SK-N-SH (cell line): ENCODE measurements around the gene KRTAP4-5. TPM values are rescaled to one million over a fixed set of nuclear protein-coding genes. Genes with fewer than 3 reads are reported as not detected.
"Not testable (repeated sequence)": the region's sequence is repeated elsewhere in the genome, so short reads cannot be mapped to it uniquely, and the experiment has no call there.

ENCODE experiments used
- CTCF ChIA-PET: fragments of 300-600, 350-600 bp; formaldehyde crosslinking; extraction: SDS; loops from one replicate; lab custom pipeline; 2021; lab: Yijun Ruan, JAX
- POLR2A ChIA-PET: fragments of 350-600 bp; sonication (Branson Sonifier 250); formaldehyde crosslinking; extraction: SDS; loops from one replicate; lab custom pipeline; 2020; ENCODE audit warnings: antibody characterized with exemption, inconsistent platforms; lab: Yijun Ruan, JAX
- DNase-seq: peaks from one replicate; pipeline ENCODE4 v3.0.0; 2012
- H2AFZ ChIP-seq: fragments of 200-600 bp; sonication (generic); 2 replicates; pipeline ENCODE4 v1.8.1; 2016; ENCODE audit warnings: antibody characterized with exemption, mild to moderate bottlenecking, low read depth
- H3F3A ChIP-seq: fragments of 200-600 bp; sonication (generic); replicated peaks from 2 replicates; pipeline ENCODE3; 2016; ENCODE audit warnings: antibody characterized with exemption, mild to moderate bottlenecking; ENCODE audit not compliant: insufficient read depth
- H3K27ac ChIP-seq, 2 experiments: fragments of 200-500 bp in 1 of 2; fragments of 200-600 bp in 1 of 2; sonication (Bioruptor generic) in 1 of 2; sonication (generic), shearing (Covaris generic) in 1 of 2; 2 replicates each; pipeline versions ENCODE4 v1.5.1 to v1.6.1; 2014 to 2016; ENCODE audit warnings: low read depth in 2 of 2, inconsistent platforms in 1 of 2, low read length in 1 of 2, mild to moderate bottlenecking in 1 of 2, mixed read lengths in 1 of 2
- H3K27me3 ChIP-seq: fragments of 200-600 bp; sonication (generic), shearing (Covaris generic); 2 replicates; pipeline ENCODE4 v1.6.1; 2016; ENCODE audit warnings: mixed run types; ENCODE audit not compliant: insufficient read depth
- H3K36me3 ChIP-seq, 2 experiments: fragments of 200-500 bp in 1 of 2; fragments of 200-600 bp in 1 of 2; sonication (Bioruptor generic) in 1 of 2; sonication (generic) in 1 of 2; replicated peaks in 1 of 2; 2 replicates each; pipeline versions ENCODE3 to v1.5.1; 2014 to 2016; ENCODE audit warnings: low read length in 1 of 2, mild to moderate bottlenecking in 1 of 2; ENCODE audit not compliant: insufficient read depth in 2 of 2, control insufficient read depth in 1 of 2
- H3K4me1 ChIP-seq, 2 experiments: fragments of 200-500 bp in 1 of 2; fragments of 200-600 bp in 1 of 2; sonication (Bioruptor generic) in 1 of 2; sonication (generic), shearing (Covaris generic) in 1 of 2; 2 replicates each; pipeline versions ENCODE4 v1.5.1 to v1.6.1; 2014 to 2016; ENCODE audit warnings: low read depth in 1 of 2, low read length in 1 of 2, mixed run types in 1 of 2; ENCODE audit not compliant: insufficient read depth in 2 of 2, control insufficient read depth in 1 of 2
- H3K4me2 ChIP-seq: fragments of 200-600 bp; sonication (generic), shearing (Covaris generic); 2 replicates; pipeline ENCODE4 v1.6.1; 2017; ENCODE audit warnings: mixed run types
- H3K4me3 ChIP-seq, 2 experiments: fragments of 200-500 bp in 1 of 2; fragments of 200-600 bp in 1 of 2; sonication (Bioruptor generic) in 1 of 2; sonication (generic), shearing (Covaris generic) in 1 of 2; 2 replicates each; pipeline versions ENCODE4 v1.5.1 to v1.8.1; 2014 to 2016; ENCODE audit warnings: low read depth in 2 of 2, inconsistent platforms in 1 of 2, low read length in 1 of 2, mild to moderate bottlenecking in 1 of 2, mixed read lengths in 1 of 2, moderate library complexity in 1 of 2
- H3K79me2 ChIP-seq: fragments of 200-600 bp; sonication (generic); 2 replicates; pipeline ENCODE4 v1.8.1; 2017; ENCODE audit warnings: mild to moderate bottlenecking; ENCODE audit not compliant: insufficient read depth
- H3K9ac ChIP-seq: fragments of 200-600 bp; sonication (generic); 2 replicates; pipeline ENCODE4 v1.6.1; 2017; ENCODE audit warnings: mixed run types
- H3K9me2 ChIP-seq: fragments of 200-600 bp; sonication (generic); 2 replicates; pipeline ENCODE4 v1.6.1; 2017; ENCODE audit warnings: mixed run types
- H3K9me3 ChIP-seq: fragments of 200-600 bp; sonication (generic); 2 replicates; pipeline ENCODE4 v1.6.1; 2017; ENCODE audit warnings: mixed run types, mild to moderate bottlenecking, moderate library complexity
- H4K20me1 ChIP-seq: fragments of 200-600 bp; sonication (generic); 2 replicates; pipeline ENCODE4 v1.6.1; 2017; ENCODE audit warnings: mild to moderate bottlenecking, mixed run types; ENCODE audit not compliant: insufficient read depth
- ELF1 ChIP-seq: IDR thresholded peaks from 2 replicates; pipeline ENCODE4 v1.4.0; 2012
- EZH2phosphoT487 ChIP-seq: fragments of 200-600 bp; sonication (generic); IDR thresholded peaks from 2 replicates; pipeline ENCODE4 v1.6.1; 2017; ENCODE audit warnings: low read depth, mixed run types, mild to moderate bottlenecking, antibody characterized with exemption, moderate library complexity, borderline replicate concordance
- FOXJ3 ChIP-seq: sonication (generic); formaldehyde crosslinking; IDR thresholded peaks from 2 replicates; pipeline ENCODE4 v1.5.1; 2020; ENCODE audit warnings: mild to moderate bottlenecking, missing genetic modification reagents
- GABPA ChIP-seq: IDR thresholded peaks from 2 replicates; pipeline ENCODE4 v1.4.0; 2012; ENCODE audit warnings: low read depth, mild to moderate bottlenecking
- MXI1 ChIP-seq: IDR thresholded peaks from 2 replicates; pipeline ENCODE4 v1.6.1; 2012; ENCODE audit warnings: mild to moderate bottlenecking, low read depth, low read length, improper control_type of control experiment
- NFIC ChIP-seq: IDR thresholded peaks from 2 replicates; pipeline ENCODE4 v1.4.0; 2012; ENCODE audit warnings: borderline replicate concordance
- POLR2AphosphoS5 ChIP-seq: IDR thresholded peaks from 2 replicates; pipeline ENCODE4 v1.6.1; 2012; ENCODE audit warnings: low read depth, low read length
- RAD21 ChIP-seq: IDR thresholded peaks from 2 replicates; pipeline ENCODE4 v1.6.1; 2012; ENCODE audit warnings: mild to moderate bottlenecking, low read length
- RFX5 ChIP-seq: IDR thresholded peaks from 2 replicates; pipeline ENCODE4 v1.6.1; 2012; ENCODE audit warnings: mild to moderate bottlenecking, improper control_type of control experiment, low read length
- RXRA ChIP-seq: IDR thresholded peaks from 2 replicates; pipeline ENCODE4 v1.4.0; 2012; ENCODE audit warnings: low read depth, mild to moderate bottlenecking, borderline replicate concordance
- SMC3 ChIP-seq: IDR thresholded peaks from 2 replicates; pipeline ENCODE4 v1.6.1; 2012; ENCODE audit warnings: low read depth, low read length, improper control_type of control experiment
- TAF1 ChIP-seq: IDR thresholded peaks from 2 replicates; pipeline ENCODE4 v1.6.1; 2012; ENCODE audit warnings: low read depth, mild to moderate bottlenecking, low read length, moderate library complexity, borderline replicate concordance
- YY1 ChIP-seq: IDR thresholded peaks from 2 replicates; pipeline ENCODE4 v1.4.0; 2012; ENCODE audit warnings: low read depth, mild to moderate bottlenecking
- WGBS: methylation state at CpG from one replicate; pipeline ENCODE4 v1.1.6; 2017; ENCODE audit warnings: low lambda C conversion rate; 5-methylcytosine and 5-hydroxymethylcytosine counted together
- polyA plus RNA-seq, 3 experiments: library from polyadenylated mRNA; depleted of rRNA; stranded (reverse); fragments of >200 nt; gene quantifications; 2 replicates each; pipeline ENCODE4 v1.2.3, GENCODE V29; 2012
- TF ChIP-seq, protein P1 (sequence below): fragments of 150-350 bp; IDR thresholded peaks from 2 replicates; pipeline ENCODE4 v1.6.1; 2016; ENCODE audit warnings: mild to moderate bottlenecking, low read depth, low read length
- TF ChIP-seq, protein P2 (sequence below): IDR thresholded peaks from 2 replicates; pipeline ENCODE4 v1.4.0; 2012; ENCODE audit warnings: low read depth, borderline replicate concordance
- TF ChIP-seq, protein P3 (sequence below): IDR thresholded peaks from 2 replicates; pipeline ENCODE4 v1.4.0; 2012; ENCODE audit warnings: low read depth, borderline replicate concordance
- TF ChIP-seq, protein P4 (sequence below): fragments of 150-350 bp; IDR thresholded peaks from 2 replicates; pipeline ENCODE4 v1.6.1; 2017; ENCODE audit warnings: antibody characterized with exemption, low read length, low read depth, borderline replicate concordance
- TF ChIP-seq, protein P5 (sequence below): IDR thresholded peaks from 2 replicates; pipeline ENCODE4; 2012
- TF ChIP-seq, protein P6 (sequence below): IDR thresholded peaks from 2 replicates; pipeline ENCODE4 v1.4.0; 2012; ENCODE audit warnings: low read depth

Gene KRTAP4-5
- polyA plus RNA-seq, 1 of the 3 experiments (the other 2 are of a cell fraction): not detected

DNA sequence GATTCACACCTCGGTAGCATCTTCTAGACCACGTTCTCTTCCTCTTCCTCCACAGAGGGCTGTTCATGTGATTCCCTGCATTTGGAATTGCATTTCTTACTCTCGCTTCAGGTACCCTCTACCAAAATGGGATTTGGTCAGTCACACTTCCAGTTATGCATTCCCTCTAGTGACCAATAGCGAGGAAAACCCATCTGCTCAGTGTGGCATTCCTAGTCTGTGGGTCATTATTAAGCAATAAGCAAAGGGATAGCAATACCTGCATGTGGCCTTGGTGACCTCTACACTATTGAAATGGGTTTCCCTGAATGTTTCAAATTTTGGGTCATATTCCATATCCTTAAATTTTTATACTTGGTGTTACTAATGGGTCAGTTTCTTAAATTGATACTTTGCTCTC, 401 bp upstream of the KRTAP4-5 start:
- no peaks in the 10 kb centered on the region for H4K20me1 ChIP-seq
- H3K27me3 ChIP-seq: 0 out of 2 replicates have a peak, but pooled peaks cover 4% of the 10 kb centered on the region
- no peak overlapping the region for H3K9ac ChIP-seq
- 15% methylated on average over 4 of the region's 4 CpGs for WGBS
- no peaks in the 10 kb centered on the region for H3K4me1 ChIP-seq
- no peak overlapping the region for H3K4me3 ChIP-seq
- no peaks in the 10 kb centered on the region for H3F3A ChIP-seq
- DNase-seq: no peak
- ChIA-PET CTCF (no interaction called here), POLR2A (no interaction called here)
- H3K79me2 ChIP-seq: no peaks in the 10 kb centered on the region
- H3K9me3 ChIP-seq: no peaks in the 10 kb centered on the region
- no peaks in the 10 kb centered on the region for H3K9me2 ChIP-seq
- H3K4me2 ChIP-seq: no peak overlapping the region
- no peak overlapping the region for H3K27ac ChIP-seq
- TF ChIP-seq YY1 (no peak), RFX5 (no peak), GABPA (no peak), EZH2phosphoT487 (no peak), MXI1 (no peak), ELF1 (no peak), RXRA (no peak), TAF1 (no peak), SMC3 (no peak), FOXJ3 (no peak), RAD21 (no peak), NFIC (no peak), POLR2AphosphoS5 (no peak)
- TF ChIP-seq, protein P1, sequence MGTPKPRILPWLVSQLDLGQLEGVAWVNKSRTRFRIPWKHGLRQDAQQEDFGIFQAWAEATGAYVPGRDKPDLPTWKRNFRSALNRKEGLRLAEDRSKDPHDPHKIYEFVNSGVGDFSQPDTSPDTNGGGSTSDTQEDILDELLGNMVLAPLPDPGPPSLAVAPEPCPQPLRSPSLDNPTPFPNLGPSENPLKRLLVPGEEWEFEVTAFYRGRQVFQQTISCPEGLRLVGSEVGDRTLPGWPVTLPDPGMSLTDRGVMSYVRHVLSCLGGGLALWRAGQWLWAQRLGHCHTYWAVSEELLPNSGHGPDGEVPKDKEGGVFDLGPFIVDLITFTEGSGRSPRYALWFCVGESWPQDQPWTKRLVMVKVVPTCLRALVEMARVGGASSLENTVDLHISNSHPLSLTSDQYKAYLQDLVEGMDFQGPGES: no peak
- TF ChIP-seq, protein P2, sequence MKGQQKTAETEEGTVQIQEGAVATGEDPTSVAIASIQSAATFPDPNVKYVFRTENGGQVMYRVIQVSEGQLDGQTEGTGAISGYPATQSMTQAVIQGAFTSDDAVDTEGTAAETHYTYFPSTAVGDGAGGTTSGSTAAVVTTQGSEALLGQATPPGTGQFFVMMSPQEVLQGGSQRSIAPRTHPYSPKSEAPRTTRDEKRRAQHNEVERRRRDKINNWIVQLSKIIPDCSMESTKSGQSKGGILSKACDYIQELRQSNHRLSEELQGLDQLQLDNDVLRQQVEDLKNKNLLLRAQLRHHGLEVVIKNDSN: no peak
- TF ChIP-seq, protein P3, sequence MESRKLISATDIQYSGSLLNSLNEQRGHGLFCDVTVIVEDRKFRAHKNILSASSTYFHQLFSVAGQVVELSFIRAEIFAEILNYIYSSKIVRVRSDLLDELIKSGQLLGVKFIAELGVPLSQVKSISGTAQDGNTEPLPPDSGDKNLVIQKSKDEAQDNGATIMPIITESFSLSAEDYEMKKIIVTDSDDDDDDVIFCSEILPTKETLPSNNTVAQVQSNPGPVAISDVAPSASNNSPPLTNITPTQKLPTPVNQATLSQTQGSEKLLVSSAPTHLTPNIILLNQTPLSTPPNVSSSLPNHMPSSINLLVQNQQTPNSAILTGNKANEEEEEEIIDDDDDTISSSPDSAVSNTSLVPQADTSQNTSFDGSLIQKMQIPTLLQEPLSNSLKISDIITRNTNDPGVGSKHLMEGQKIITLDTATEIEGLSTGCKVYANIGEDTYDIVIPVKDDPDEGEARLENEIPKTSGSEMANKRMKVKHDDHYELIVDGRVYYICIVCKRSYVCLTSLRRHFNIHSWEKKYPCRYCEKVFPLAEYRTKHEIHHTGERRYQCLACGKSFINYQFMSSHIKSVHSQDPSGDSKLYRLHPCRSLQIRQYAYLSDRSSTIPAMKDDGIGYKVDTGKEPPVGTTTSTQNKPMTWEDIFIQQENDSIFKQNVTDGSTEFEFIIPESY: no peak
- TF ChIP-seq, protein P4, sequence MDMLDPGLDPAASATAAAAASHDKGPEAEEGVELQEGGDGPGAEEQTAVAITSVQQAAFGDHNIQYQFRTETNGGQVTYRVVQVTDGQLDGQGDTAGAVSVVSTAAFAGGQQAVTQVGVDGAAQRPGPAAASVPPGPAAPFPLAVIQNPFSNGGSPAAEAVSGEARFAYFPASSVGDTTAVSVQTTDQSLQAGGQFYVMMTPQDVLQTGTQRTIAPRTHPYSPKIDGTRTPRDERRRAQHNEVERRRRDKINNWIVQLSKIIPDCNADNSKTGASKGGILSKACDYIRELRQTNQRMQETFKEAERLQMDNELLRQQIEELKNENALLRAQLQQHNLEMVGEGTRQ: no peak
- TF ChIP-seq, protein P5, sequence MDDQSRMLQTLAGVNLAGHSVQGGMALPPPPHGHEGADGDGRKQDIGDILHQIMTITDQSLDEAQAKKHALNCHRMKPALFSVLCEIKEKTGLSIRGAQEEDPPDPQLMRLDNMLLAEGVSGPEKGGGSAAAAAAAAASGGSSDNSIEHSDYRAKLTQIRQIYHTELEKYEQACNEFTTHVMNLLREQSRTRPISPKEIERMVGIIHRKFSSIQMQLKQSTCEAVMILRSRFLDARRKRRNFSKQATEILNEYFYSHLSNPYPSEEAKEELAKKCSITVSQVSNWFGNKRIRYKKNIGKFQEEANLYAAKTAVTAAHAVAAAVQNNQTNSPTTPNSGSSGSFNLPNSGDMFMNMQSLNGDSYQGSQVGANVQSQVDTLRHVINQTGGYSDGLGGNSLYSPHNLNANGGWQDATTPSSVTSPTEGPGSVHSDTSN: no peak
- TF ChIP-seq, protein P6, sequence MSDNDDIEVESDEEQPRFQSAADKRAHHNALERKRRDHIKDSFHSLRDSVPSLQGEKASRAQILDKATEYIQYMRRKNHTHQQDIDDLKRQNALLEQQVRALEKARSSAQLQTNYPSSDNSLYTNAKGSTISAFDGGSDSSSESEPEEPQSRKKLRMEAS: no peak
- H3K36me3 ChIP-seq: no peaks in the 10 kb centered on the region
- no peak overlapping the region for H2AFZ ChIP-seq

DNA sequence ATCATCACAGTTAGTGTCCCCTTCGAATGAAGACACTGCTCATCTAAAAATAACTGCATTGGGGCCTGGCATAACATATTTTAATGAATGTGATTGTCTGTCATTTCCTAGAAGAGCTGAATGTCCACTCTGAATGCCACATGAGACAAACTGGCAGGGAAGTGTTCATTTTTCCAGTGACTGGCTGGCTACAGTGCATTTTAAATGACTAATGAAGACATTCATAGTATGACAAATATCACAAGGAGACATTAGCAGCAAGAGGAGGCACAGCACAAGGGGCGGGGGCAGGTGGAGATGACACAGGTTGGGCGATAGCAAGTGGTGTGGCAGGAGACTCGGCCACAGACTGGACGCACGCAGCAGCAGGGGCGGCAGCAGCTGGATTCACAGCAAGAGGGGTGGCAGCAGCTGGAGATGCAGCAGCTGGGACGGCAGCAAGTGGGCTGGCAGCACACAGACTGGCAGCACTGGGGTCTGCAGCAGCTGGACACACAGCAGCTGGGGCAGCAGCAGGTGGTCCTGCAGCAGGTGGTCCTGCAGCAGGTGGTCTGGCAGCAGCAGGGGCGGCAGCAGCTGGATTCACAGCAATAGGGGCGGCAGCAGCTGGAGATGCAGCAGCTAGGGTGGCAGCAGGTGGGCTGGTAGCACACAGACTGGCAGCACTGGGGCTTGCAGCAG, 514 bp downstream of the KRTAP4-5 start:
- 6% methylated on average over 7 of the region's 10 CpGs for WGBS
- H3F3A ChIP-seq, H3K79me2 ChIP-seq, H3K4me2 ChIP-seq, H3K9me3 ChIP-seq, DNase-seq, H3K27me3 ChIP-seq, H3K4me3 ChIP-seq, CTCF ChIA-PET, H3K27ac ChIP-seq, H3K4me1 ChIP-seq, H3K9me2 ChIP-seq, H4K20me1 ChIP-seq, POLR2A ChIA-PET, H2AFZ ChIP-seq, H3K9ac ChIP-seq, H3K36me3 ChIP-seq: not testable (repeated sequence)
